Upper lobe of left lung (tissue), 6 donors: Measurements from ENCODE around the gene CAMK2N2. TPM values are rescaled to one million over a fixed set of nuclear protein-coding genes. Genes with fewer than 3 reads are reported as not detected.

Experiments used
- ATAC-seq, 2 donors: fragments of 200-7000 bp; cut with Tn5 transposase; one replicate each; pipeline ENCODE4 v1.9.1; 2022; ENCODE audit warnings: mild to moderate bottlenecking in 2 of 2, moderate library complexity in 2 of 2; ENCODE audit not compliant: low FRiP score in 2 of 2
- DNase-seq, 2 donors: peaks; one replicate each; pipeline ENCODE4 v3.0.0-alpha.2; 2019 to 2020
- H3K27ac ChIP-seq, 4 donors: fragments of 200-600 bp; sonication (generic); one replicate each; pipeline ENCODE4 v1.5.1; 2016 to 2019
- H3K27me3 ChIP-seq, 4 donors: fragments of 200-600 bp; sonication (generic); one replicate each; pipeline ENCODE4 v1.5.1; 2017 to 2019
- H3K36me3 ChIP-seq, 4 donors: fragments of 200-600 bp; sonication (generic); one replicate each; pipeline ENCODE4 v1.5.1; 2016 to 2019
- H3K4me1 ChIP-seq, 4 donors: fragments of 200-600 bp; sonication (generic); one replicate each; pipeline ENCODE4 v1.5.1; 2018 to 2019
- H3K4me3 ChIP-seq, 4 donors: fragments of 200-600 bp; sonication (generic); one replicate each; pipeline ENCODE4 v1.5.1; 2017 to 2019; ENCODE audit warnings: mild to moderate bottlenecking in 2 of 4, moderate library complexity in 1 of 4
- H3K9me3 ChIP-seq, 4 donors: fragments of 200-600 bp; sonication (generic); one replicate each; pipeline ENCODE4 v1.5.1; 2018 to 2019
- EP300 ChIP-seq, 4 donors: sonication (generic); formaldehyde crosslinking; IDR thresholded peaks; one replicate each; pipeline ENCODE4 v1.5.1; 2017; ENCODE audit warnings: antibody characterized with exemption in 4 of 4, control low read depth in 2 of 4
- POLR2A ChIP-seq, 4 donors: fragments of 450-650 bp; IDR thresholded peaks; one replicate each; pipeline ENCODE4 v1.5.1; 2016 to 2017; ENCODE audit warnings: antibody characterized with exemption in 4 of 4, mild to moderate bottlenecking in 2 of 4
- POLR2AphosphoS5 ChIP-seq, 2 donors: sonication (generic); formaldehyde crosslinking; IDR thresholded peaks; one replicate each; pipeline ENCODE4 v1.5.1; 2017; ENCODE audit warnings: antibody characterized with exemption in 2 of 2
- WGBS, 2 donors: methylation state at CpG; one replicate each; pipeline ENCODE4 v1.1.5; 2017 to 2018; 5-methylcytosine and 5-hydroxymethylcytosine counted together
- total RNA-seq, 6 donors: library from RNA; depleted of rRNA in 4 of 6; stranded (reverse); fragments of >200 nt in 4 of 6; gene quantifications; one replicate each; pipeline versions ENCODE4 v1.1.0 to v1.2.1, GENCODE V29; 2016 to 2021
- TF ChIP-seq, protein P1 (sequence below), 6 experiments: fragments of 450-650 bp in 4 of 6; fragments of 200-600 bp in 2 of 6; sonication (generic) in 2 of 6; IDR thresholded peaks; one replicate each; pipeline ENCODE4 v1.5.1; 2016 to 2019; ENCODE audit warnings: antibody characterized with exemption in 6 of 6
- donor health status: DM: no; HTN: no; CAD: no; lungs with moderate emphysema.
- donor health status: DM: no; HTN: yes; CAD: no; lungs with severe emphysema.

Gene CAMK2N2
- total RNA-seq, 6 donors from 2014 or later = 0.26 to 0.44 TPM; not detected in 4

DNA sequence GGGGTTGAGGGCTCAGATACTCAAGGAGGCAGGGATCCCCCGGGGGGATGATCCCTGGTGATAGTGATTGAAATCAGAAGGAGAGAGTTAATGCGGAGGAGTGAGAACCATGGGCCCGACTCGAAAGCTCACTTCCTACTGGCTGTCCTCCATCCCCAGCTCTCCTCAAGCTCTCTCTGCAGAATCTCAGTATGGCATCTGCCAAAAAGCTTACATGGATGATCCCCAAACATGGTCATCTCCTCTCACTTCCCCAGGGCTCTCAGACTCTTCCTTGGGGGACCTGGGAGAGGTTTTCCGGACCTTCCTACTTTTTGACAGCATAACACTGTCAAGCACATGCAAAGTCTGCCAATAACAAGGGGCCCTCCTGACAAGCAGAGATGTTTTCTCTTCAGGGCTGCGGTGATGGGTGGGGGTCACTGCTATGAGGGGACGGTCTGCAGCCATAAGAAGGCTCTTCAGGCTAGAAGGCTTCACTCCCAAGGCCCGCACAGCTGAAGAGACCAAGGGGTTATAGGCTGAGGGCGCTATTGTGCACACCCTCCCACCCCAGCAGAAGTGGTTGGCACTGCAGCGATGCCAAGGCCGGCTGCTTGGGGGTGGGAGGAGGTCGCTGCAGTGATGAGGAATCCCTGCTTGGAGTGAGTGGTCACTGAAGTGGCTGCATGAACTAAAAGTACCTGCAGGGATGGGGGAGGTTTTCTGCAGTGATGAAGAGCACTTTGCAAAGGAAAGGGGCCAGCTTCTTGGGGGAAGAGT, 32.8 kb downstream of the CAMK2N2 start:
- H3K4me1 ChIP-seq = peaks cover 22 to 24% (median 22%) of the 10 kb centered on the region in 4 donors
- peak overlapping the region in 3 of 4 donors; percentile 37 to 61 (median 46) for H3K4me3 ChIP-seq
- no peaks in the 10 kb centered on the region for H3K9me3 ChIP-seq
- no peaks in the 10 kb centered on the region for H3K36me3 ChIP-seq
- TF ChIP-seq EP300 (IDR thresholded peaks at IDR 0.05) (no peak), POLR2AphosphoS5 (IDR thresholded peaks at IDR 0.05) (no peak), POLR2A (IDR thresholded peaks at IDR 0.05) (no peak)
- TF ChIP-seq, protein P1, sequence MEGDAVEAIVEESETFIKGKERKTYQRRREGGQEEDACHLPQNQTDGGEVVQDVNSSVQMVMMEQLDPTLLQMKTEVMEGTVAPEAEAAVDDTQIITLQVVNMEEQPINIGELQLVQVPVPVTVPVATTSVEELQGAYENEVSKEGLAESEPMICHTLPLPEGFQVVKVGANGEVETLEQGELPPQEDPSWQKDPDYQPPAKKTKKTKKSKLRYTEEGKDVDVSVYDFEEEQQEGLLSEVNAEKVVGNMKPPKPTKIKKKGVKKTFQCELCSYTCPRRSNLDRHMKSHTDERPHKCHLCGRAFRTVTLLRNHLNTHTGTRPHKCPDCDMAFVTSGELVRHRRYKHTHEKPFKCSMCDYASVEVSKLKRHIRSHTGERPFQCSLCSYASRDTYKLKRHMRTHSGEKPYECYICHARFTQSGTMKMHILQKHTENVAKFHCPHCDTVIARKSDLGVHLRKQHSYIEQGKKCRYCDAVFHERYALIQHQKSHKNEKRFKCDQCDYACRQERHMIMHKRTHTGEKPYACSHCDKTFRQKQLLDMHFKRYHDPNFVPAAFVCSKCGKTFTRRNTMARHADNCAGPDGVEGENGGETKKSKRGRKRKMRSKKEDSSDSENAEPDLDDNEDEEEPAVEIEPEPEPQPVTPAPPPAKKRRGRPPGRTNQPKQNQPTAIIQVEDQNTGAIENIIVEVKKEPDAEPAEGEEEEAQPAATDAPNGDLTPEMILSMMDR (IDR thresholded peaks at IDR 0.05) = no peak
- ATAC-seq (no peak), DNase-seq (no peak)
- peaks cover 2 to 38% (median 27%) of the 10 kb centered on the region in 4 donors for H3K27me3 ChIP-seq
- H3K27ac ChIP-seq = no peak overlapping the region
- WGBS, 2 donors = 38 to 39% methylated on average over 10 of the region's 12 CpGs

DNA sequence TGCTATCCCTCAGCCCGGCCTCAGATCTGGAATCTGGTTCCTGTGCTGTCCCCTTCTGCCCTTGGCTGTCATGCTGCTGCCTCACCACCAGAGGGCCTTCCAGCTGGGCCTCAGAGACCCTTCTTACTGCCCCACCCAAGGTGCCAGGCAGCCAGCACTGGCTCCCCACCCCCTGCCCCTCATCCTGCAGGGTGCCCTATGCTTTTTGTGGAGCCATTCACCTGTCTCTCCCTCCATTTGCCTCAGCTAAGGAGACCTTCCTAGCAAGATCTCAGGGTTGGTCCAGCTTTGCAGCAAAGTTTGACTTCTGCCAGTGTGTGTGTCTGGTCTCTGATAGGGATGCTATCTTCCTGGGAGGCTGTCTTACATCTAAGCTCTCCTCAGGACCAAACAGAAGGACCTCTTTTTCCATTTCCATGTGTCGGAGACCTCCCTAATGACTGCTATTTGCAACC, 33.8 kb downstream of the CAMK2N2 start:
- peak in 1 of 2 donors; percentile 61 for ATAC-seq
- TF ChIP-seq EP300 (IDR thresholded peaks at IDR 0.05) (no peak), POLR2A (IDR thresholded peaks at IDR 0.05) (no peak), POLR2AphosphoS5 (IDR thresholded peaks at IDR 0.05) (no peak)
- TF ChIP-seq, protein P1 (IDR thresholded peaks at IDR 0.05) = peak; percentile 46 to 78 (median 66)
- WGBS, 2 donors = 51 to 59% methylated on average over 2 of the region's 2 CpGs
- H3K27me3 ChIP-seq = peaks cover 2 to 38% (median 27%) of the 10 kb centered on the region in 4 donors
- H3K4me3 ChIP-seq = no peak overlapping the region
- peaks cover 22 to 24% (median 22%) of the 10 kb centered on the region in 4 donors for H3K4me1 ChIP-seq
- no peaks in the 10 kb centered on the region for H3K9me3 ChIP-seq
- no peak overlapping the region for H3K27ac ChIP-seq
- H3K36me3 ChIP-seq = no peaks in the 10 kb centered on the region
- DNase-seq = peak in 1 of 2 donors; percentile 45

DNA sequence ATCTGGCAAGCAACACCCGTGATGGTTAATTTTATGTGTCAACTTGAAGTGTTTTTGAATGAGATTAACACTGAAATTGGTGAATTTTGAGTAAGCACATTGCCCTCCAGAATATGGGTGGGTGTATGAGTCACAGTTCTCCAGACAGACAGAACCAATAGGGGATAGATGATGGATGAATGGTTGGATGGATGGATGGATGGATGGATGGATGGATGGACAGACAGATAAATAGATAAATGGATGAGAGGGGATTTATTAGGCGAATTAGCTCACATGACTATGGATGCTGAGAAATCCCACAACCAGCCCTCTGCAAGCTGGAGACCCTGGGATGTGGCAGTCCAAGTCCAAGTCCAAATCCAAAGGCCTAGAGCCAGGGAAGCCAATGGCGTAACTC, 37.4 kb downstream of the CAMK2N2 start:
- no peak for ATAC-seq
- Histone ChIP-seq H3K4me1 (peaks cover 2 to 3% (median 3%) of the 10 kb centered on the region in 4 donors), H3K4me3 (no peak overlapping the region), H3K27ac (no peak overlapping the region), H3K27me3 (peaks cover 0 to 12% (median 2%) of the 10 kb centered on the region in 4 donors), H3K36me3 (no peaks in the 10 kb centered on the region), H3K9me3 (no peaks in the 10 kb centered on the region)
- TF ChIP-seq EP300 (IDR thresholded peaks at IDR 0.05) = no peak
- TF ChIP-seq POLR2A (IDR thresholded peaks at IDR 0.05) = no peak
- TF ChIP-seq, protein P1 (IDR thresholded peaks at IDR 0.05) = no peak
- 75 to 77% methylated on average over 3 of the region's 3 CpGs for WGBS, 2 donors
- DNase-seq = no peak

DNA sequence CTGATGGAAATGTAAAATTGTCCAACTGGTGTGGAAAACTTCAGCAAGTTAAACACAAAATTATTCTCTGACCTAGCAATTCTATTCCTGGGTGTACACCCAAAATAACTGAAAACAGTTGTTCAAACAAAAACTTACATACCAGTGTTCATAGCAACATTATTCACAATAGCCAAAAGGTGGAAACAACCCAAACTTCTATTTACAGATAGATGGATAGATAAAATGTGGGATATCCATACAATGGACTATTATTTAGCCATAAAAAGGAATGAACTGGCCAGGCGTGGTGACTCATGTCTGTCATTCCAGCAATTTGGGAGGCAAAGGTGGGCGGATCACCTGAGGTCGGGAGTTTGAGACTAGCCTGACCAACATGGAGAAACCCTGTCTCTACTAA, 38.8 kb downstream of the CAMK2N2 start:
- H3K27me3 ChIP-seq = peaks cover 0 to 4% (median 0%) of the 10 kb centered on the region in 4 donors
- H3K36me3 ChIP-seq = no peaks in the 10 kb centered on the region
- no peak for TF ChIP-seq POLR2A (IDR thresholded peaks at IDR 0.05)
- TF ChIP-seq, protein P1 (IDR thresholded peaks at IDR 0.05) = no peak
- TF ChIP-seq EP300 (IDR thresholded peaks at IDR 0.05) = no peak
- TF ChIP-seq POLR2AphosphoS5 (IDR thresholded peaks at IDR 0.05) = no peak
- H3K9me3 ChIP-seq = no peaks in the 10 kb centered on the region
- WGBS, 2 donors = 80 to 82% methylated on average over 3 of the region's 3 CpGs
- DNase-seq = no peak
- H3K4me1 ChIP-seq = no peaks in the 10 kb centered on the region
- H3K27ac ChIP-seq = no peak overlapping the region
- ATAC-seq = no peak
- no peak overlapping the region for H3K4me3 ChIP-seq
